Ovary (tissue), 9 donors: ENCODE results near the gene GRID1. TPM values are rescaled to one million over a fixed set of nuclear protein-coding genes. Genes with fewer than 3 reads are reported as not detected.

ENCODE experiments used
- DNase-seq, 5 donors: peaks; one replicate each; pipeline ENCODE4 v3.0.0-alpha.2; 2019 to 2020
- H3K27ac ChIP-seq, 2 donors: fragments of 200-600 bp; one replicate each; pipeline versions ENCODE4 v1.5.1 to v1.8.0; 2019 to 2022
- H3K27me3 ChIP-seq: fragments of 200-600 bp; one replicate; pipeline ENCODE4 v1.8.0; 2022
- H3K36me3 ChIP-seq: fragments of 200-600 bp; sonication (generic); one replicate; pipeline ENCODE4 v1.5.1; 2019
- H3K4me1 ChIP-seq: one replicate; pipeline ENCODE4 v1.8.1; 2013; ENCODE audit warnings: mild to moderate bottlenecking, moderate library complexity; ENCODE audit not compliant: insufficient read depth
- H3K4me3 ChIP-seq: fragments of 200-600 bp; sonication (generic); one replicate; pipeline ENCODE4 v1.5.1; 2017
- H3K9me3 ChIP-seq, 2 donors: fragments of 200-600 bp in 1 of 2; sonication (generic) in 1 of 2; one replicate each; pipeline versions ENCODE4 v1.5.1 to v1.8.1; 2013 to 2019; ENCODE audit warnings: mild to moderate bottlenecking in 1 of 2, moderate library complexity in 1 of 2
- CTCF ChIP-seq, 3 donors: fragments of 450-650 bp in 2 of 3; fragments of 200-600 bp in 1 of 3; IDR thresholded peaks; one replicate each; pipeline versions ENCODE4 v1.5.1 to v1.8.0; 2016 to 2022; ENCODE audit warnings: antibody characterized with exemption in 3 of 3, mild to moderate bottlenecking in 1 of 3
- EP300 ChIP-seq: sonication (generic); formaldehyde crosslinking; IDR thresholded peaks from one replicate; pipeline ENCODE4 v1.6.1; 2017; ENCODE audit warnings: antibody characterized with exemption
- POLR2A ChIP-seq: fragments of 450-650 bp; IDR thresholded peaks from one replicate; pipeline ENCODE4 v1.6.1; 2017; ENCODE audit warnings: antibody characterized with exemption, mild to moderate bottlenecking, moderate library complexity
- WGBS, 3 donors: extraction: QIAGEN DNeasy Blood & Tissue Kit in 1 of 3; methylation state at CpG; one replicate each; pipeline versions ENCODE4 v1.1.5 to v1.1.7; 2013 to 2017; 5-methylcytosine and 5-hydroxymethylcytosine counted together
- intact Hi-C, 4 donors: fragments of 100-400 bp; cut with DNase I; formaldehyde crosslinking; loops; one replicate each; pipeline versions ENCODE4 v1.11.0 to v1.15.1; 2022 to 2023
- polyA plus RNA-seq, 2 donors: library from polyadenylated mRNA; stranded (reverse); fragments of 200-250 nt in 1 of 2; fragments of 350-450 nt in 1 of 2; fragmentation: Illumina TruSeq in 1 of 2; extraction: RNeasy Lipid Tissue Mini Kit (QIAGEN cat#74804) in 1 of 2; gene quantifications; one replicate each; pipeline ENCODE4 v1.2.3, GENCODE V29; 2013 to 2014
- total RNA-seq, 7 donors: library from RNA; depleted of rRNA in 2 of 7; stranded (reverse); fragments of >200 nt in 2 of 7; fragmentation: NEBNext Ultra II Directional in 3 of 7; extraction: Animal tissue kit (Norgen Biotek cat#: 25700) in 3 of 7; gene quantifications; one replicate each; pipeline versions ENCODE4 v1.1.0 to v1.2.4, GENCODE V29; 2016 to 2023
- donor health status: DM: no; HTN: no; CAD: no; lungs with moderate emphysema.
- donor health status: DM: no; HTN: no; CAD: no.
- donor health status: Bipolar disorder and iron deficiency.
- donor health status: DM: yes; HTN: yes; CAD: no.
- donor health status: DM: no; HTN: no; CAD: no.
- donor health status: DM: yes; HTN: yes; CAD: no.

GRID1 gene
- total and polyA plus RNA-seq, 9 donors: 0.57 to 6.2 (median 1.8) TPM

GRCh38 chr10:86085686-86086085, 280.9 kb downstream of the GRID1 start:
- Histone ChIP-seq H3K4me1 (no peaks in the 10 kb centered on the region), H3K36me3 (no peaks in the 10 kb centered on the region), H3K9me3 (no peaks in the 10 kb centered on the region), H3K27ac (no peak overlapping the region), H3K27me3 (no peaks in the 10 kb centered on the region), H3K4me3 (no peak overlapping the region)
- DNase-seq: no peak
- TF ChIP-seq POLR2A (no peak), EP300 (no peak), CTCF (IDR thresholded peaks at IDR 0.05) (no peak)
- intact Hi-C loops: no loop called here
- 86 to 88% (median 88%) methylated on average over 5 of the region's 5 CpGs for WGBS, 3 donors

GRCh38 chr10:86085136-86085535, 281.5 kb downstream of the GRID1 start:
- H3K27ac ChIP-seq: no peak overlapping the region
- TF ChIP-seq CTCF (IDR thresholded peaks at IDR 0.05) (no peak), POLR2A (no peak), EP300 (no peak)
- intact Hi-C loops: no loop called here
- H3K4me1 ChIP-seq: no peaks in the 10 kb centered on the region
- DNase-seq: no peak
- H3K4me3 ChIP-seq: no peak overlapping the region
- no peaks in the 10 kb centered on the region for H3K27me3 ChIP-seq
- 61 to 83% (median 66%) methylated on average over 8 of the region's 8 CpGs for WGBS, 3 donors
- no peaks in the 10 kb centered on the region for H3K9me3 ChIP-seq
- no peaks in the 10 kb centered on the region for H3K36me3 ChIP-seq

- Histone ChIP-seq H3K27ac (no peak overlapping the region), H3K4me1 (no peaks in the 10 kb centered on the region), H3K4me3 (no peak overlapping the region), H3K9me3 (no peaks in the 10 kb centered on the region), H3K27me3 (no peaks in the 10 kb centered on the region), H3K36me3 (no peaks in the 10 kb centered on the region)
- 73 to 86% (median 77%) methylated on average over 3 of the region's 3 CpGs for WGBS, 3 donors
- no peak for TF ChIP-seq POLR2A
- TF ChIP-seq CTCF (IDR thresholded peaks at IDR 0.05): no peak
- no peak for TF ChIP-seq EP300
- intact Hi-C loops: no loop called here
- no peak for DNase-seq
Measured at GRCh38 chr10:86084585-86084984, 282.0 kb downstream of the GRID1 start.

GRCh38 chr10:86083664-86084175, 282.9 kb downstream of the GRID1 start:
- H3K27me3 ChIP-seq: no peaks in the 10 kb centered on the region
- no peak for DNase-seq
- H3K27ac ChIP-seq: no peak overlapping the region
- H3K36me3 ChIP-seq: no peaks in the 10 kb centered on the region
- H3K4me3 ChIP-seq: no peak overlapping the region
- 83 to 86% (median 84%) methylated on average over 9 of the region's 9 CpGs for WGBS, 3 donors
- H3K9me3 ChIP-seq: no peaks in the 10 kb centered on the region
- H3K4me1 ChIP-seq: no peaks in the 10 kb centered on the region
- intact Hi-C loops: no loop called here
- no peak for TF ChIP-seq CTCF (IDR thresholded peaks at IDR 0.05)
- no peak for TF ChIP-seq EP300
- no peak for TF ChIP-seq POLR2A
